GM12878 (cell line): ENCODE data around the gene BBS9. TPM values are rescaled to one million over a fixed set of nuclear protein-coding genes. Genes with fewer than 3 reads are reported as not detected.

Experiments used
- ATAC-seq: fragments of 200-7000 bp; cut with Tn5 transposase; 3 replicates; pipeline ENCODE4 v1.9.1; 2020; ENCODE audit warnings: mild to moderate bottlenecking, moderate library complexity
- BruUV-seq: library from RNA; stranded (reverse); fragments of 400-500 nt; replicated peaks from 2 replicates; lab custom pipeline; 2021; lab: Mats Ljungman, UMichigan
- CTCF ChIA-PET: fragments of 300-600 bp; sonication (Branson Sonifier 250); formaldehyde crosslinking; extraction: SDS; loops from one replicate; lab custom pipeline; 2021; ENCODE audit warnings: inconsistent platforms; lab: Yijun Ruan, JAX
- POLR2A ChIA-PET: fragments of 350-600 bp; formaldehyde crosslinking; extraction: SDS; loops from one replicate; lab custom pipeline; 2021; ENCODE audit warnings: inconsistent platforms; lab: Charles Lee
- RAD21 ChIA-PET: fragments of 300-600 bp; sonication (Branson Sonifier 250); formaldehyde crosslinking; loops from one replicate; lab custom pipeline; 2023; ENCODE audit warnings: antibody characterized with exemption; ENCODE audit not compliant: unreplicated experiment; lab: Charles Lee
- SMC1A ChIA-PET: fragments of 300-600 bp; sonication (Branson Sonifier 250); formaldehyde crosslinking; loops from one replicate; lab custom pipeline; 2023; ENCODE audit not compliant: unreplicated experiment, uncharacterized antibody; lab: Charles Lee
- DNase-seq: peaks from one replicate; pipeline ENCODE4 v3.0.0-alpha.2; 2011; ENCODE audit warnings: low read depth, low spot score
- FAIRE-seq: peaks from 3 replicates; lab custom pipeline; 2011; peaks lifted over from hg19 to GRCh38; lab: Jason Lieb, UNC
- H2AFZ ChIP-seq: 2 replicates; pipeline ENCODE4 v1.6.0; 2011; ENCODE audit warnings: low read depth, low read length, control low read depth; ENCODE audit not compliant: control insufficient read depth
- H3K27ac ChIP-seq: 2 replicates; pipeline ENCODE4 v1.5.1; 2011; ENCODE audit warnings: control low read depth; ENCODE audit not compliant: control insufficient read depth, insufficient read depth
- H3K27me3 ChIP-seq, 2 experiments: replicated peaks in 1 of 2; 2 replicates each; pipeline versions ENCODE4 v1.6.0 to v1.6.1; 2011; ENCODE audit warnings: low read length in 1 of 2; ENCODE audit not compliant: control insufficient read depth in 2 of 2, insufficient read depth in 2 of 2
- H3K36me3 ChIP-seq, 2 experiments: 2 replicates each; pipeline ENCODE4 v1.5.1; 2011; ENCODE audit warnings: low read length in 1 of 2; ENCODE audit not compliant: control insufficient read depth in 2 of 2, insufficient read depth in 2 of 2
- H3K4me1 ChIP-seq: 2 replicates; pipeline ENCODE4 v1.6.1; 2011; ENCODE audit warnings: mild to moderate bottlenecking, low read length, moderate library complexity, mixed read lengths; ENCODE audit not compliant: control insufficient read depth, insufficient read depth
- H3K4me2 ChIP-seq: 2 replicates; pipeline ENCODE4 v1.6.0; 2011; ENCODE audit warnings: control low read depth; ENCODE audit not compliant: control insufficient read depth, insufficient read depth
- H3K4me3 ChIP-seq: fragments of 200-600 bp; sonication (generic); 2 replicates; pipeline ENCODE4 v1.5.1; 2016
- H3K79me2 ChIP-seq: 2 replicates; pipeline ENCODE4 v1.6.0; 2011; ENCODE audit warnings: low read length; ENCODE audit not compliant: control insufficient read depth, insufficient read depth
- H3K9ac ChIP-seq: 2 replicates; pipeline ENCODE4 v1.8.0; 2011; ENCODE audit warnings: low read length, control low read depth, mixed read lengths; ENCODE audit not compliant: control insufficient read depth, insufficient read depth
- H3K9me3 ChIP-seq: replicated peaks from 3 replicates; pipeline ENCODE4 v1.5.1; 2011; ENCODE audit warnings: mild to moderate bottlenecking, low read length; ENCODE audit not compliant: control insufficient read depth, insufficient read depth
- H4K20me1 ChIP-seq: 2 replicates; pipeline ENCODE4 v1.6.0; 2011; ENCODE audit not compliant: control insufficient read depth, insufficient read depth
- BCL11A ChIP-seq: IDR thresholded peaks from 2 replicates; pipeline ENCODE4 v1.6.1; 2011; ENCODE audit warnings: low read depth, low read length
- FOS ChIP-seq: IDR thresholded peaks from 3 replicates; pipeline ENCODE4 v1.6.1; 2011; ENCODE audit warnings: borderline replicate concordance; ENCODE audit not compliant: insufficient read length; ENCODE audit errors: extremely low read depth
- GABPA ChIP-seq: IDR thresholded peaks from 2 replicates; pipeline ENCODE4 v1.6.1; 2014; ENCODE audit warnings: antibody characterized with exemption, low read depth, mild to moderate bottlenecking, inconsistent platforms
- NFIC ChIP-seq: IDR thresholded peaks from 2 replicates; pipeline ENCODE4 v1.6.1; 2012; ENCODE audit warnings: low read depth, mild to moderate bottlenecking, inconsistent platforms, low read length, moderate library complexity
- REST ChIP-seq: IDR thresholded peaks from 2 replicates; pipeline ENCODE4 v1.6.1; 2012; ENCODE audit warnings: mild to moderate bottlenecking, low read depth, low read length
- SIN3A ChIP-seq: IDR thresholded peaks from 2 replicates; pipeline ENCODE4 v1.6.1; 2012; ENCODE audit warnings: low read depth, low read length, improper control_type of control experiment
- SUZ12 ChIP-seq: fragments of 200-600 bp; sonication (generic); IDR thresholded peaks from one replicate; pipeline ENCODE4 v1.6.1; 2018; ENCODE audit warnings: antibody characterized with exemption, mild to moderate bottlenecking; ENCODE audit not compliant: unreplicated experiment
- TAF1 ChIP-seq: IDR thresholded peaks from 2 replicates; pipeline ENCODE4 v1.6.1; 2011; ENCODE audit warnings: mild to moderate bottlenecking, low read depth, low read length, borderline replicate concordance
- TBL1XR1 ChIP-seq: IDR thresholded peaks from 2 replicates; pipeline ENCODE4 v1.6.1; 2012; ENCODE audit warnings: low read depth, low read length, improper control_type of control experiment
- ZBED1 ChIP-seq: IDR thresholded peaks from 2 replicates; pipeline ENCODE4 v1.6.1; 2016; ENCODE audit warnings: borderline replicate concordance
- WGBS: methylation state at CpG from one replicate; pipeline ENCODE4 v1.1.6; 2016; ENCODE audit warnings: low lambda C conversion rate; ENCODE audit not compliant: insufficient replicate concordance, insufficient coverage; ENCODE audit errors: missing lambda C conversion rate; 5-methylcytosine and 5-hydroxymethylcytosine counted together
- in situ Hi-C: fragments of 300-500 bp; cut with MboI; formaldehyde crosslinking; loops from 9 replicates; pipeline ENCODE4 v1.14.3; 2018; ENCODE audit warnings: mixed read lengths
- intact Hi-C: fragments of 100-400 bp; cut with micrococcal nuclease; formaldehyde crosslinking; loops from one replicate; pipeline ENCODE4 v1.14.2; 2022; ENCODE audit not compliant: unreplicated experiment
- polyA plus RNA-seq, 11 experiments: library from polyadenylated mRNA; depleted of rRNA in 4 of 11; unstranded in 6 of 11; stranded (reverse) in 5 of 11; fragments of >200 nt; fragmentation: Nextera tagmentation in 4 of 11; fragmentation: Illumina TruSeq in 1 of 11; extraction: Ambion mirVana in 4 of 11; extraction: Trizol in 1 of 11; gene quantifications; 1 replicate in 1 of 11; 2 replicates in 10 of 11; pipeline versions ENCODE4 v1.2.1 to v1.2.3, GENCODE V29; 2011 to 2016; ENCODE audit warnings: inconsistent platforms in 2 of 11, missing spikeins in 2 of 11, low read depth in 1 of 11
- total RNA-seq, 4 experiments: library from RNA; depleted of rRNA in 3 of 4; stranded (reverse); fragments of >200 nt in 3 of 4; fragmentation: Illumina TruSeq in 1 of 4; extraction: Trizol in 1 of 4; gene quantifications; 2 replicates each; pipeline versions ENCODE4 v1.2.1 to v1.2.3, GENCODE V29; 2013 to 2021
- TF ChIP-seq, protein P1 (sequence below): fragments of 450-650 bp; formaldehyde crosslinking; IDR thresholded peaks from 2 replicates; pipeline ENCODE4 v1.4.0; 2022; ENCODE audit warnings: mild to moderate bottlenecking, moderate library complexity
- TF ChIP-seq, protein P2 (sequence below): fragments of 450-650 bp; formaldehyde crosslinking; IDR thresholded peaks from 2 replicates; pipeline ENCODE4 v1.5.0; 2022; ENCODE audit warnings: mild to moderate bottlenecking, missing genetic modification characterization
- TF ChIP-seq, protein P3 (sequence below): fragments of 450-650 bp; IDR thresholded peaks from 2 replicates; pipeline ENCODE4 v1.6.1; 2017; ENCODE audit warnings: mild to moderate bottlenecking, low read depth, inconsistent platforms; ENCODE audit not compliant: poor library complexity, severe bottlenecking

Gene BBS9
- total and polyA plus RNA-seq, 10 of the 15 experiments (the other 5 are each of a cell fraction or from before 2014, with no cell fraction given) = 1.2 to 5.6 (median 2.3) TPM

- DNase-seq = no peak
- RAD21 ChIA-PET = no interaction called here
- no peak overlapping the region for H3K4me2 ChIP-seq
- no peak overlapping the region for H3K9ac ChIP-seq
- H2AFZ ChIP-seq = no peak overlapping the region
- no peaks in the 10 kb centered on the region for H3K36me3 ChIP-seq
- H3K9me3 ChIP-seq = no peaks in the 10 kb centered on the region
- no TSS peak for BruUV-seq
- no peaks in the 10 kb centered on the region for H3K79me2 ChIP-seq
- ATAC-seq = no peak
- WGBS = 0% methylated on average over 1 of the region's 1 CpG
- no peaks in the 10 kb centered on the region for H4K20me1 ChIP-seq
- H3K4me3 ChIP-seq = no peak overlapping the region
- no peaks in the 10 kb centered on the region for H3K27me3 ChIP-seq
- intact Hi-C loops (no loop called here), in situ Hi-C loops (no loop called here)
- CTCF ChIA-PET = no interaction called here
- no peaks in the 10 kb centered on the region for H3K4me1 ChIP-seq
- peak; percentile 27 for FAIRE-seq
- H3K27ac ChIP-seq = no peak overlapping the region
- POLR2A ChIA-PET = no interaction called here
- SMC1A ChIA-PET = no interaction called here
- no peak for TF ChIP-seq BCL11A
- TF ChIP-seq SUZ12 = no peak
- TF ChIP-seq TBL1XR1 = no peak
- TF ChIP-seq TAF1 = no peak
- no peak for TF ChIP-seq GABPA
- TF ChIP-seq, protein P1, sequence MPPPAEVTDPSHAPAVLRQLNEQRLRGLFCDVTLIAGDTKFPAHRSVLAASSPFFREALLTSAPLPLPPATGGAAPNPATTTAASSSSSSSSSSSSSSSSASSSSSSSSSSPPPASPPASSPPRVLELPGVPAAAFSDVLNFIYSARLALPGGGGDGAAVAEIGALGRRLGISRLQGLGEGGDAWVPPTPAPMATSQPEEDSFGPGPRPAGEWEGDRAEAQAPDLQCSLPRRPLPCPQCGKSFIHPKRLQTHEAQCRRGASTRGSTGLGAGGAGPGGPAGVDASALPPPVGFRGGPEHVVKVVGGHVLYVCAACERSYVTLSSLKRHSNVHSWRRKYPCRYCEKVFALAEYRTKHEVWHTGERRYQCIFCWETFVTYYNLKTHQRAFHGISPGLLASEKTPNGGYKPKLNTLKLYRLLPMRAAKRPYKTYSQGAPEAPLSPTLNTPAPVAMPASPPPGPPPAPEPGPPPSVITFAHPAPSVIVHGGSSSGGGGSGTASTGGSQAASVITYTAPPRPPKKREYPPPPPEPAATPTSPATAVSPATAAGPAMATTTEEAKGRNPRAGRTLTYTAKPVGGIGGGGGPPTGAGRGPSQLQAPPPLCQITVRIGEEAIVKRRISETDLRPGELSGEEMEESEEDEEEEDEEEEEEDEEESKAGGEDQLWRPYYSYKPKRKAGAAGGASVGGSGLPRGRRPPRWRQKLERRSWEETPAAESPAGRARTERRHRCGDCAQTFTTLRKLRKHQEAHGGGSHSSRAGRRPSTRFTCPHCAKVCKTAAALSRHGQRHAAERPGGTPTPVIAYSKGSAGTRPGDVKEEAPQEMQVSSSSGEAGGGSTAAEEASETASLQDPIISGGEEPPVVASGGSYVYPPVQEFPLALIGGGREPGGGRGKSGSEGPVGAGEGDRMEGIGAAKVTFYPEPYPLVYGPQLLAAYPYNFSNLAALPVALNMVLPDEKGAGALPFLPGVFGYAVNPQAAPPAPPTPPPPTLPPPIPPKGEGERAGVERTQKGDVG (CRISPR knock-in tag) = no peak
- TF ChIP-seq NFIC = no peak
- no peak for TF ChIP-seq ZBED1
- TF ChIP-seq FOS = no peak
- no peak for TF ChIP-seq REST
- TF ChIP-seq SIN3A = no peak
- TF ChIP-seq, protein P2, sequence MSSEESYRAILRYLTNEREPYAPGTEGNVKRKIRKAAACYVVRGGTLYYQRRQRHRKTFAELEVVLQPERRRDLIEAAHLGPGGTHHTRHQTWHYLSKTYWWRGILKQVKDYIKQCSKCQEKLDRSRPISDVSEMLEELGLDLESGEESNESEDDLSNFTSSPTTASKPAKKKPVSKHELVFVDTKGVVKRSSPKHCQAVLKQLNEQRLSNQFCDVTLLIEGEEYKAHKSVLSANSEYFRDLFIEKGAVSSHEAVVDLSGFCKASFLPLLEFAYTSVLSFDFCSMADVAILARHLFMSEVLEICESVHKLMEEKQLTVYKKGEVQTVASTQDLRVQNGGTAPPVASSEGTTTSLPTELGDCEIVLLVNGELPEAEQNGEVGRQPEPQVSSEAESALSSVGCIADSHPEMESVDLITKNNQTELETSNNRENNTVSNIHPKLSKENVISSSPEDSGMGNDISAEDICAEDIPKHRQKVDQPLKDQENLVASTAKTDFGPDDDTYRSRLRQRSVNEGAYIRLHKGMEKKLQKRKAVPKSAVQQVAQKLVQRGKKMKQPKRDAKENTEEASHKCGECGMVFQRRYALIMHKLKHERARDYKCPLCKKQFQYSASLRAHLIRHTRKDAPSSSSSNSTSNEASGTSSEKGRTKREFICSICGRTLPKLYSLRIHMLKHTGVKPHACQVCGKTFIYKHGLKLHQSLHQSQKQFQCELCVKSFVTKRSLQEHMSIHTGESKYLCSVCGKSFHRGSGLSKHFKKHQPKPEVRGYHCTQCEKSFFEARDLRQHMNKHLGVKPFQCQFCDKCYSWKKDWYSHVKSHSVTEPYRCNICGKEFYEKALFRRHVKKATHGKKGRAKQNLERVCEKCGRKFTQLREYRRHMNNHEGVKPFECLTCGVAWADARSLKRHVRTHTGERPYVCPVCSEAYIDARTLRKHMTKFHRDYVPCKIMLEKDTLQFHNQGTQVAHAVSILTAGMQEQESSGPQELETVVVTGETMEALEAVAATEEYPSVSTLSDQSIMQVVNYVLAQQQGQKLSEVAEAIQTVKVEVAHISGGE (CRISPR knock-in tag) = no peak
- TF ChIP-seq, protein P3, sequence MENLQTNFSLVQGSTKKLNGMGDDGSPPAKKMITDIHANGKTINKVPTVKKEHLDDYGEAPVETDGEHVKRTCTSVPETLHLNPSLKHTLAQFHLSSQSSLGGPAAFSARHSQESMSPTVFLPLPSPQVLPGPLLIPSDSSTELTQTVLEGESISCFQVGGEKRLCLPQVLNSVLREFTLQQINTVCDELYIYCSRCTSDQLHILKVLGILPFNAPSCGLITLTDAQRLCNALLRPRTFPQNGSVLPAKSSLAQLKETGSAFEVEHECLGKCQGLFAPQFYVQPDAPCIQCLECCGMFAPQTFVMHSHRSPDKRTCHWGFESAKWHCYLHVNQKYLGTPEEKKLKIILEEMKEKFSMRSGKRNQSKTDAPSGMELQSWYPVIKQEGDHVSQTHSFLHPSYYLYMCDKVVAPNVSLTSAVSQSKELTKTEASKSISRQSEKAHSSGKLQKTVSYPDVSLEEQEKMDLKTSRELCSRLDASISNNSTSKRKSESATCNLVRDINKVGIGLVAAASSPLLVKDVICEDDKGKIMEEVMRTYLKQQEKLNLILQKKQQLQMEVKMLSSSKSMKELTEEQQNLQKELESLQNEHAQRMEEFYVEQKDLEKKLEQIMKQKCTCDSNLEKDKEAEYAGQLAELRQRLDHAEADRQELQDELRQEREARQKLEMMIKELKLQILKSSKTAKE = no peak
Measured at GRCh38 chr7:33582533-33582932, 453.2 kb downstream of the BBS9 start.
